Renal cortical epithelial cell (primary cell): ENCODE data around the gene COG8. TPM values are rescaled to one million over a fixed set of nuclear protein-coding genes. Genes with fewer than 3 reads are reported as not detected.

ENCODE experiments used
- DNase-seq: peaks from one replicate; pipeline ENCODE4 v3.0.0-alpha.2; 2011; ENCODE audit warnings: low read depth
- total RNA-seq: library from RNA; depleted of rRNA; stranded (reverse); fragments of >200 nt; gene quantifications from 2 replicates; pipeline ENCODE4 v1.2.3, GENCODE V29; 2014

The COG8 gene
- total RNA-seq, 1 donor from 2014 or later = 56.6 TPM

DNA sequence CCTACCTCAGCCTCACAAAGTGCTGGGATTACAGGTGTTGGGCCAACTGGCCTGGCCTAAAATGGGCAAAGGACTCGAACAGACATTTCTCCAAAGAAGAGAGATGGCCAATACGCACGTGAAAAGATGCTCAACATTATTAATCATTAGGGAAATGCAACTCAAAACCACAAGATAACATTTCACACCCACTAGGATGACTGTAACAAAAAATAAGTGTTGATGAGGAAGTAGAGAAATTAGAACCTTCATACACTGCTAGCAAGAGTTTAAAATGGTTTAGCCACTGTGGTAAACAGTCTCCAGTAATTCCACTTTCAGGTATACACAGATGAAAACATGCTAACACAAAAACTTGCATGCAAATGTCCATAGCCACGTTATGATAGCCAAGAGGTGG lies 6.6 kb upstream of the COG8 start:
- DNase-seq = no peak

DNA sequence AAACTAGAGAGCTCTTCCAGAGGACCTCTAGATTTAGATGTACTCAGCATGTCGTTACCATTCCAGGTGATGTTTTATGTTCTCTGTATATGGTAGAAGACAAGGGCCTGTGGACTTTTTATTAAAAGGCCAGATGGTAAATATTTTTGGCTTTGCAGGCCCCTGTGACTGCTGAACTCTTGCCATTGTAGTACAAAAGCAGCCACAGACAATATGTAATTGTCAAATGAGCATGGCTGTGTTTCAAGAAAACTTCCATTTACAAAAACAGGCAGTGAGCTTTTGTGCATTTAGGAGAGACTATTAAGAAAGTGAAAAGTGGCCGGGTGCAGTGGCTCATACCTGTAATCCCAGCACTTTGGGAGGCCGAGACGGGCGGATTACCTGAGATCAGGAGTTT lies 4.8 kb upstream of the COG8 start:
- no peak for DNase-seq

DNA sequence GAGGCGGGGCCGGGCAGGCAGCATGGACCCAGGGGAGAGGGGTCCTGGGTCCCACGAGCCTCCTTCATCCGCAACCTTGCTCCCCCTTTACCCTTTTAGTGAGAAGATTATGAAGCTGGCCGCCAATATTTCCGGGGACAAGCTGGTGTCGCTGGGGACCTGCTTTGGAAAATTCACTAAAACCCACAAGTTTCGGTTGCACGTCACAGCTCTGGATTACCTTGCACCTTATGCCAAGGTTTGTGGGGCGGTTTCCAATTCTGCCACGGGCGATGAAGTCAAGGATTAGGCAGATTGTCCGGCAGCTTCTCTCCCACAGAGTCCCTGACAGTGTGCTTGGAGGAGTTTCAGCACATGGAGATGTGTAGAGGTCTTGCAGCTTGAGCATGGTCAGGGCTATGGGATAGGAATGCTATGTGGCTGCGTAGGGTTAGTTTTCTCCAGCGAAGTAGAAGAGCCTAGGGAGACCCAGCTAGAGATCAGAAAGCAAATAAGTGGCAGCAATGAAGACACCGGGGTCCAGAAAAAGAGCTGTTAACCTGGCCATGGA lies 806 bp upstream of the COG8 start:
- DNase-seq = no peak

DNA sequence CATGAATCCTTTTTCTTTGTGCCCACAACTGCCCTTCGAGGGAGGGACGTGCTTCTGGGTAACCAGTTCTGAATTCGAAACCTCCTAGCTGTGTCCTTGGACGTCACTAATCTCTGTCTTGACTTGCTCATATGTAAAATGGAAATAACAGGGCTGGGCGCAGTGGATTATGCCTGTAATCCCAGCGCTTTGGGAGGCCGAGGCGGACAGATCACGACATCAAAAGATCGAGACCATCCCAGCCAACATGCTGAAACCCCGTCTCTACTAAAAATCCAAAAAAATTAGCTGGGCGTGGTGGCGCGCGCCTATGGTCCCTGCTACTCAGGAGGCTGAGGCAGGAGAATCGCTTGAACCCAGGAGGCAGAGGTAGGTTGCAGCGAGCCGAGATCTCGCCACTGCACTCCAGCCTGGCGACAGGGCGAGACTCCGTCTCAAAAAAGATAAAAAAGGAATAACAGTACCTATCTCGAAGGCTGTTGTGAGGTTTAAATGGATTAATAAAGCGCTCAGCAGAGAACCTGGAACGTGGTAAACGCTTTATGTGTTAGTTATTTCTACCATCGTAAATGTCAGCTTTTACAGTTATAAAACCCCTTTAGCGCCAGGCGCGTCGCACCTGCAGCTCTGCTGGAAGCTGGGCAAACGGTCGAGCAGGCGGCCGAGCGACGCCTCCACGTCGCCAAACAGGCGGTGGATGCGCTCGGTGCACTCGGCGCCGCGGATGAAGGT lies 641 bp downstream of the COG8 start:
- DNase-seq = no peak

DNA sequence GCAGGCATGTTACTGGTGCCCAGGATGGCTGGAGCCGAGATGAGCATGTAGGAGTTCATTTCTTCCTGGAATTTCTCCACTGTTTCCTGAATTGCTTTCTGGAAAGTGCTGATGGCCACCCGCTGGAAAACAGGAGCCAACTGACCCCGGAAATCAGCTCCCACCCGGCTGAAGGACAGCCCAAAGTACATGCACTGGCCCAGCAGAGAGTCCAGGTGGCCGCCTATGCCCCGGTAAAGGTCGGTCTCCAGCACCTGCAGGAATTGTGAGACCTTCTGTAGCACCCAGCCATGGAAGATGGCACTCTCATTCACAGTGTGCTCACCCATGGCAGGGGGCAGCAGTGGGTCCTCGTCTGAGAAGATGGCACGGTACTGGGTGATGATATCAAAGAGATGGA lies 4.7 kb downstream of the COG8 start:
- no peak for DNase-seq

DNA sequence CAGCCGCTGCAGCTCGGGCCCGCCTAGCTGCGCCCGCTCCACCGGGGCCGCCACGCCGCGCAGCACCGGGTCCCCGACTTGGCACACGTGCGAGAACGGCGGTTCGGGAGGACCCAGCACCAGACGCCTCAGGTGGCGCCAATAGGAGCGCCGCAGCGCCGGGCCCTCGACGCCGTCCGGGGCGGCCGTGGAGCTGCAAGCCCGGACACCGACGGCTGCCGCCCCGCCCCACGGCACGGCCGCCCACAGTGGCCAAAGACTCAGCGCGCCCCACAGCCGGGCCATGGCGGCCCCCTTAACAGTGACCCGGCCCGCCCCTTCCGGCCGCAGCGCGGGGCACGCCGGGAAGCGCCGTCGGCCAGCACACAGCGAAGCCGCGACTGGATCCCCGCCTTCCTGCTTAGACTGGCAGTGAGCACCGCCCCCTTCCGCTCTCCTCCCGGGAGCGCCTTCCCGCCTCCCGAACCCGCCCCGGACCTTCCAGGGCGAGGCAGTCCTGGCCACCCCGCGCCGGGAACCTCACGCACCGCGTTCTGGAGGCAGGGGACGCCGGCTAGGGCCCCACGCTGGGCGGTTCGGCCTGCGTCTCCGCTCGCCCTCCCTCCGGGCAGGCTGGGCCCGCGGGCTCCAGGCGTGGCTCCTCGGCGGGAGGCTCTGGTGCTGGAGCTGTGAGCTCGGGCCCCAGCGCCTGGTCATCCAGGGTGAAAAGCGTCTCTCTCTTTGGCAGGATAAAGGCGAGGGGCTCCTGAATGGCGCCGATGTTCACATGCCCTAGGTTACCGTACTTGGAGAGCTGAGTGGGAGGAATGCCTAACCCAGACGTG lies 8.9 kb downstream of the COG8 start, which contains the start of gene PDF:
Gene PDF (minus strand): TSS at position 303 of the 824 bp plus-strand sequence. CDS start 18 bp downstream, at position 285.
- DNase-seq = peak; percentile 79

DNA sequence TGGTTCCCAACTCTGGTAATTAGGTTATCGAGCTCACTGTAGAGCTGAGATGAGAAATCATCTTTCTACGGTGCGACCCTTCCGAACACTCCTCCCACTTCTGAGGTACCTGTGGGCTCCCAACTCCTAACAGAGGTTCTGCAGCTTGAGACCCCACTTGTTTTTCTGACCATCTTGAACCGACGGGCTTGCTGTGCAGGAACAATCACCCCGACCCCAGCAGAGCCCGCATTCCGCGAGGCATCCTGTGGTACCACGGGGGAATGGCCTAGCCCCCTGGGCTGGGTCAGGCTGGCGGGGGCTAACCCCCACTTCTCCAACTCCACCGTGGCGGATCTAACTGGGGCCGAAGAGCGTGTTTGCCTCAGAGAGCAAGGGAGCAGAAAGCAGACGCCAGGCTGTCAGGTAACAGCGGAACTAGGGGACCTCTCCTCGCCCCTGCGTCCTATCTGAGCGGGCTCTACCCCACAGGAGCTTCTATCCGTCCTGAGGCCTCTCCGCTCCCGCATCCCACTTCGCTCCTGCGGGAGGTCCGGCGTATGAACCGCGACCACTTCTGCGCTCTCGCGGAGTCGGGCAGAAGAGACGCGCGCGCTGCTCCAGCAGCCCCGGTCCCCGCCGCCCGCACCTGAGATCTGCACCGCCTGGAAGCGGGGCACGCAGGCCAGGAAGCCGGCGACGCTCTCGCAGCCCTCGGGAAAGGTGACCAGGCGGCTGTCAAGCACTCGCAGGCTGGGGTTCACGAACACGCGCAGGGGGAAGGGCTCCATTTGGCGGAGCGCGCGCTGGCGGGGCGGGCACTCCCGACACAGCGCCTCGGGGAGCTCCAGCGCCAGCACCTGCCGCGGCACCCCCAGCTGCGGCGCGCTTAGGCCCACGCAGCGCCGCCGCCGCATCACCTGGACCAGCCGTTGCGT lies 9.7 kb downstream of the COG8 start:
- DNase-seq = no peak

DNA sequence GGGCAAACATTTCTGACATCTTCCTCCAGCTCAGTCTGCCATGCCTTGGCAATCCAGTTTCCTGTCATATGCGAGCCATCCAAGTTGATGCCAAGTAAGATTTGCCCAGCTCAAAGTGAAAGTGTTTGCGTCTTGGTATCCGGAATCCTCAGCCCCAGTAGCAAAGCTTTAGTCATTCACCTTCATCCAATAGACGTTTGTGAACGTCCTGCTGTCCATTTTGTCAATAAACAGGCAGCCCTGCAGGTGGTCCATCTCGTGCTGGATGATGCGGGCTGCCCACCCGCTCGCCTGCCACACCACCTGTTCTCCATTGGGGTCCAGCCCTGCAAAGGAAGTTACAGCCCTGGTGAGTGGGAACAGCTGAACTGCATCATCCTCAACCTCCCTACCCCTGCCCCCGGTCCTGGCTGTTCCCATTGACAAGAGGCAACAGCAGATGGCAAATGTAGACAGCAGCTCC lies 10.5 kb downstream of the COG8 start:
- DNase-seq = peak; percentile 63

DNA sequence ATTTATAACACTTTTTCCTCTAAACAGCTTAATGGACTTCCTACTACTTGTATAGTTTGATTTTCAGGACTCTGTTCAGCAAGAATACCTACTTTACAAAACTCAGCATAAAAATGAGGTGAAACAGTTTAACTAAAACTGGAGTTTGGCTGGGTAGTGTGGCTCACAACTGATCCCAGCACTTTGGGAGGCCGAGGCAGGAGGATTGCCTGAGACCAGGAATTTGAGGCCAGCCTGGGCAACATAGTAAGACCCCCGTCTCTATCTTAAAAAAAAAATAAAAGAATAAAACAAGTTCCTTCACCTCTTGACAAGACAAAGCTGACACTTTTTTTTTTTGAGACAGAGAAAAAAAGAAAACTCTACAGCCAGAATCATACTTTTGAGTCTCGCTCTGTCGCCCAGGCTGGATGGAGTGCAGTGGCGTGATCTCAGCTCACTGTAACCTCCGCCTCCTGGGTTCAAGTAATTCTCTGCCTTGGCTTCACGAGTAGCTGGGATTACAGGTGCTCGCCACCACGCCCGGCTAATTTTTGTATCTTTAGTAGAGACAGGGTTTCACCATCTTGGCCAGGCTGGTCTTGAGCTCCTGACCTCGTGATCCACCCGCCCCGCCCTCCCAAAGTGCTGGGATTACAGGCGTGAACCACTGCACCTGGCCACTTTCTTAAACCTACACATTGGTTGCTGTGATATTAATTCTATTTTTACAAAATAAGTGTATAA lies 11.6 kb downstream of the COG8 start:
- no peak for DNase-seq

DNA sequence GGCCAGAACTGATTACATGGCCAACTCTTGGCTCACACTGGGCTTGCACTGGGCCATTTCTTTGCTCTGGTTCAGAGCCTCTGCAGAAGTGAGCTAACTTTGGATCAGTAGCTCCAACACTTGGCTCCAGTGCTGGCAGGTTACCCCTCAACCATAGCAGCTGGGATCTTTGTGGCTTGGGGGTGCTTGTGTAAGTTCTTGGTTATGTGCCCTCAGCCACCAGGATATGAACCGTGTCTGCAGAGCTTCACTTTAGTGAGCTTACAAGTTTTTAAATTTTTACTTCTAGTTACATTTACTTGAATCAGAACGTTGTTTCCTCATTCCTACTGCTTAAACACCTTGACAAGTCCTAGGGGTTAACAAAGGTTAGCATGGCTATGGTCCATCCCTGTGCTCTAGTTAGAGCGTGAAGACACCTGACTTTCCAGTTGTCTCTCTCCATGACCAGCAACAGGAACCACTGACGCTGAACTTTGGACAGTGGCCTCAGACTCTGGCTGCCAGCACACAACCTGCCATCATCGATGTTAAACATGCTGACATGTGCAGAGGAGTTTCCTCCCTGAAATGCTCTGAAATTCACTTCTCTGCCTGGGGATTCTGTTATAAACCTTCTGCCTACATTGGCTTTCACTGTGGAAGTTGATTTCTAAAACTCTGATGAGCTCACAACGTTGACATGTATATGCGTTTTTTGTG lies 13.0 kb downstream of the COG8 start:
- DNase-seq = peak; percentile 90

DNA sequence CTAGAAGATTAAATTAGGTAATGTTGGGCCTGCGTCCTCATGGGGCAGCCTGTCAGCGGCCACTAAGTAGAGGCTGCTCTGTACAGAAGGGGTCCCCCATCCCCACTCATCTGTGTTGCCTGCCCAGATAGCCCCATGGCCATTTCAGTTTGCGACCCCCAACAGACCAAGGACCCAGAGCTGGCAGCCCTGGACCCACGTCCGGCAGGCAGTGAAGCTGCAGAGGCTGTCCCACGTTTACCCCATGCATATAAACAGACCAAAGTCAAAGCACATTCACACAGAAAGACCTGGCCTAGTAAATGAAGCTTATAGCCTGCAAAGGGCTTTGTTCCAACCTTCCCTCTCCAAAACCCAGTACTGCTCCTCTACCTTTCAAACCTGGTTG lies 13.6 kb downstream of the COG8 start:
- DNase-seq = no peak

DNA sequence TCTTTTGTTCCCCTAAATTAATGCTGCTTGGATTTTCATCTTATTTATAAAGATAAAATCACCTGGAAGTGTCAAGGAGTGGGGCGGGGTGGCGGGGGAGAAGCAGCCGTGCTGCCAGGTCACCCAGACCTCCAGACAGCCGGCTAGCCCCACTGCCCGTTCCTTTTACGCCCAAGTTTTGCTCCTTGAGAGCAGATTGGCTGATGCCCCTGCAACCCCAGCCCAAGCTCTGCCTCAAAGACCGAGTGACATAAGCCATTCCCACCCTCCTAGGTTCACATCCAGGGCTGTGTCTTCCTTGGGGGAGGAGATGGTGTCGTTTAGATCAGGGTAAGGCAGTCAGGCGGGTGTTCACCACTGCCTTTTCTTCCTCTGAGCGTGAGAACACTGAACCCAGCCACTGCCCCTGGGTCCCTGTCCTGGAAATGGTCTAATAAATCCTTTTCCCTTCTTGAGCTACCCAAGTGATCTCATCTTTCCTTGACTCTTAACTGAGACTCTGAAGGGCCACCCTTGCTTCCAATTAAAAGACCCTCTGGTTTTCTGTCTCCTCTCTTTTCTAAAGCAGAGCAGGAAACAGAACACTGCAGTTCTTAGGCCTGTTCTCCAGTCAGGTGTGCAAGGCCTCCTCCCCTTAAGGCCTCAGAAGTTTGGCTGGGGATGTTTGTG lies 14.6 kb downstream of the COG8 start:
- DNase-seq = no peak

DNA sequence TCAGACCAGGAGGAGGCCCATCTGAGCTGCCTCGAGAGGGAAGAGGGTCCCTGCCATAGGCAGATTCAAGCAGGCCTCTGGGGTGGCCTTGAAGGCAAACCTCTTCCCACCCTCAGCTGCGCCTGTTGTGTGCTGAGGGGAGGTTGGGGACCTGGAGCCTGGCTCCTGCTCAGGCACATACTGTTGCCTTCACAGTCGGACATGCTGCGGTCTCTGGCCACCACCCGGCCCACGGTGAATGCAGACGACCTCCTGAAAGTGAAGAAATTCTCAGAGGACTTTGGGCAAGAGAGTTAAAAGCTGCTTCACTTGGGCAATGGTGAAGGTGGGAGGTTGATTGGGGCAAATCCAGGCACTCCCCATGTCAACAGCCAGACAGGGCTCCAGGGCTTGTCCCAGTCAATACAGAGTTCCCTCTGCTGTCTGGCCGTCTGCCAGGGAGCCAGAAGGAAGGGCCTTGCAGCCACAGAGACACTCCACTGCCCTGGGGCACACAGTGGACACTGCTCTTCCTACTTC lies 15.3 kb downstream of the COG8 start:
- no peak for DNase-seq

DNA sequence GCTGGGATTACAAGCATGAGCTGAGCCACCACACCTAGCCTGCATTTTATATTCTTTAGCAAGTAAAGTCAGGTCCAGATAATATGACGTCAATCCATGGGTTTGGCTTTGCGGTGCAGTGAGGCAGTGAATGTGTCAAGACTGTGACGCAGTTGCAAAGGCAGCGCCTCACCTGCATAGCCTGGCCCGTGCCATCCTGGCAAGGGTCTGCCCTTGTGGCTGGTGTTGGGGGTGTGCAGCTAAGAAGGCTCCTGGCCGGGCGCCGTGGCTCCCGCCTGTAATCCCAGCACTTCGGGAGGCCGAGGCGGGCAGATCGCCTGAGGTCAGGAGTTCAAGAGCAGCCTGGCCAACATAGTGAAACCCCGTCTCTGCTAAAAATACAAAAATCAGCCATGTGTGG lies 15.9 kb downstream of the COG8 start:
- no peak for DNase-seq

DNA sequence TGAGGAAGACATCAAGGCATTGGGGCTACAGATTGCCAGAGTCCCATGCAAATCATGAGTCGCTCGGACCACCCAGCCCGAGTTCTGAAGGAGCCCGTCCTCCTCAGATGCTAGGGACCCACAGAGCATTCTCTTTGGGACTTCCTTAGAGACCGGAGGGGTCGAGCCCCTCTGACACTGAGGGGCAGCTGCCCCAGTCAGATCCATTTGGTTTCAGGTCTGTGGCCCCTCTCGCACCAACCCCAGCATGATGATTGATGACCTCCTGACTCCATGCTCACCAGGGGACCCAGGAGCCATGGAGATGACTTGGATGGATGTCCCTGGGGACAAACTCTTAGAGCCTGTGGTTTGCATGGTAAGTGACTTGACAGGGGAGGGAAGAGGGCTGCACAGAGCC lies 17.0 kb downstream of the COG8 start:
- DNase-seq = no peak

DNA sequence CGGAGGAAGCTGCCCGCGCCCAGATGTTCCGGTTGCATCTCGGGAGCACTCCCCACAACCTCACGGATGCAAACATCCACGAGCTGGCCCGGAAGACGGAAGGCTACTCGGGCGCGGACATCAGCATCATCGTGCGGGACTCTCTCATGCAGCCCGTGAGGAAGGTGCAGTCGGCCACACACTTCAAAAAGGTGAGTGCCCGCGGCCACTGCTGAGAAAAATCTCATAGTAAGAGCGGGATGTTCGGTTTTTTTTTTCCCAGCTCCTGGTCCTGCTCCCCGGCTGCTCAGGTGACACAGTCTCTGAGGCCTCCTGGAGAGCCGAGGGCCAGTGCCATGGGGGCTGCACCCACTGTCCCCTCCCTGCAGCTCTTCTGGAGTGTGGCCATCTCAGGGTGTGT lies 18.3 kb downstream of the COG8 start:
- no peak for DNase-seq

DNA sequence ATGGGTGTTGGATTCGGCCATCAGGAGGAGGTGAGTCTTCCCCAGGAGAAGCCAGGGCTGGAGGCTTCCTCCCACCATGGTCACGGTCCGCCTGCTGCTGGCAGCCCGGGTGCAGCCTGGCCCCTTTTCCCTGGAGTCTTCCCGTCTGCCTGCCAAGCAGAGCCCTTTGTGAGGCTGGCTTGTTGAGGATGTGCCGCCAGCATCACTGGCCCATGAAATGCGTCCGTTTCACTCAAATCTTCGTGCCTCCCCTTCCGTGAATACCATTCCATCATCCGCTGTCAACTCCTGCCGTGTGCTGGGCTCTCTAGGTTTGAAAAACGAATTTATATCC lies 18.7 kb downstream of the COG8 start:
- DNase-seq = no peak

DNA sequence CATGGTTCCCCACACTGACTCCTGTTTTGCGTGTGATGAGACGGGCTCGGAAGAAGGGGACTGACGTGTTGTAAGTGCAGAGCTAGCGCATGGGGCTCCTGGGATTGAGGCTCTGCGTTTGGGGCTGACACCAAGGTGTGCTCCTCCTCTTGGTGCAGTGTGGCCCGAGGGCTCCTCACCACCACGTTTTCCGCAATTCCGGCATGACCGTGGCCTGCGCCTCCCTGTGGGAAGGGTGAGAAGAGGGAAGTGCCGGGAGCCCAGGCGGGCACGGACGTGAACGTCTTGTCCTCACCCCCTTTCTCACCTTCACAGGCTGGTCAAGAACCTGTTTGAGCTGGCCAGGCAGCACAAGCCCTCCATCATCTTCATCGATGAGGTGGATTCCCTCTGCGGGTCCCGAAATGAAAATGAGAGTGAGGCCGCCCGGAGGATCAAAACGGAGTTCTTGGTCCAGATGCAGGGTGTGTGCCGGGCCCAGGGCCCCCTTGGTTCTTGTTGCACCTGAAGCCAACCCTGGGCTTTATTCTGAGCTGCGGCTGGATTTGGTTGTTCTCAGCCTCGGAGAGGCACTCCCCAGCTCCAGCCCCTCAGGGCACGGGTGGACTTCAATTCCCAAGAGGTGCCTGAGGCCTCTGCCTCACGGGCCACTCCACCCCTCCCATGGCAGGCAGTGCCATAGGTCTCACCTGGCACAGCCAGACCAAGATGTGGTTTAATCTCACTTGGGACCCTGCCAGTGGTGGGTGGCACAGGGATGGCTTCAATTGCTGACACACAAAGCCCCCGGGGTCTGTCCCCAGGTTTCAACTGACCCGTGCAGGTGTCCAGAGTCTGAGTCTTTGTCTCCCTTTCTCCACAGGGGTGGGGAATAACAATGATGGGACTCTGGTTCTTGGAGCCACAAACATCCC lies 19.3 kb downstream of the COG8 start:
- DNase-seq = no peak

DNA sequence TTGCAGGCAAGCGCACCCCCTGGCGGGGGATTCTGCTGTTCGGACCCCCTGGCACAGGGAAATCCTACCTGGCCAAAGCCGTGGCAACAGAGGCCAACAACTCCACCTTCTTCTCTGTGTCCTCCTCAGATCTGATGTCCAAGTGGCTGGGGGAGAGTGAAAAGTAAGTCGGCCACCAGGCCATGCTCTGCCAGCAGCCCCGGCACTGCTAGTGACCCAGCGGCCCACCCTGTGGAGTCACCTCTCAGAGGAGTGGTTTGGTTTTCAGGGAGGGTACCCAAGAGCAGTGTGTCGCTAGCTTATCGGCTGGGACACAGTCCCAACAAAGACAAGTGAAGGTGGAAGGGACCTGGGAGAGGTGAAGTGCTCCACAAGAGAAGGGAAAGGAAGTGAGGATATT lies 20.0 kb downstream of the COG8 start:
- no peak for DNase-seq
